Neural cell (in vitro differentiated cells): ENCODE results near the gene SLC4A7. TPM values are rescaled to one million over a fixed set of nuclear protein-coding genes. Genes with fewer than 3 reads are reported as not detected.

ENCODE experiments used
- H2AFZ ChIP-seq: fragments of 200-600, 300-800 bp; sonication (generic), shearing (Covaris generic); 2 replicates; pipeline ENCODE4 v1.6.0; 2014; ENCODE audit warnings: low read depth, mild to moderate bottlenecking, antibody characterized with exemption, low read length, moderate library complexity
- H3F3A ChIP-seq: fragments of 200-600 bp; shearing (Covaris generic); 2 replicates; pipeline ENCODE4 v1.6.1; 2016; ENCODE audit warnings: mild to moderate bottlenecking, moderate library complexity, mixed read lengths, antibody characterized with exemption, low read length; ENCODE audit not compliant: insufficient read depth, poor library complexity, severe bottlenecking
- H3K27ac ChIP-seq: fragments of 200-600, 300-800 bp; sonication (generic), shearing (Covaris generic); 2 replicates; pipeline ENCODE4 v1.5.1; 2014; ENCODE audit warnings: mild to moderate bottlenecking, low read length, moderate library complexity
- H3K27me3 ChIP-seq: fragments of 300-800, 200-600 bp; sonication (generic), shearing (Covaris generic); 2 replicates; pipeline ENCODE4 v1.6.0; 2014; ENCODE audit warnings: mild to moderate bottlenecking, low read depth, low read length, moderate library complexity; ENCODE audit not compliant: insufficient read depth
- H3K36me3 ChIP-seq: fragments of 300-800, 200-600 bp; sonication (generic), shearing (Covaris generic); 2 replicates; pipeline ENCODE4 v1.5.1; 2014; ENCODE audit warnings: mild to moderate bottlenecking, antibody characterized with exemption, low read length, moderate library complexity; ENCODE audit not compliant: insufficient read depth
- H3K4me2 ChIP-seq: fragments of 300-800, 200-600 bp; sonication (generic), shearing (Covaris generic); 2 replicates; pipeline ENCODE4 v1.6.0; 2014; ENCODE audit warnings: mild to moderate bottlenecking, low read length
- H3K4me3 ChIP-seq: fragments of 300-800, 200-600 bp; sonication (generic), shearing (Covaris generic); 2 replicates; pipeline ENCODE4 v1.5.1; 2014; ENCODE audit warnings: mild to moderate bottlenecking, low read length, moderate library complexity
- H3K79me2 ChIP-seq: fragments of 200-600 bp; shearing (Covaris generic); replicated peaks from 2 replicates; pipeline ENCODE4 v1.6.0; 2014; ENCODE audit warnings: mild to moderate bottlenecking, low read length, moderate library complexity; ENCODE audit not compliant: insufficient read depth
- H3K9ac ChIP-seq: fragments of 300-800, 200-600 bp; sonication (generic), shearing (Covaris generic); 2 replicates; pipeline ENCODE4 v1.6.1; 2016; ENCODE audit warnings: mild to moderate bottlenecking, low read length, mixed read lengths
- H3K9me2 ChIP-seq: fragments of 200-600 bp; shearing (Covaris generic); 2 replicates; pipeline ENCODE4 v1.6.1; 2016; ENCODE audit warnings: mild to moderate bottlenecking, low read length, mixed read lengths; ENCODE audit not compliant: insufficient read depth
- H3K9me3 ChIP-seq: fragments of 200-600, 300-800 bp; sonication (generic), shearing (Covaris generic); 2 replicates; pipeline ENCODE4 v1.6.1; 2016; ENCODE audit warnings: mild to moderate bottlenecking, mixed run types, low read length, moderate library complexity, mixed read lengths
- H4K20me1 ChIP-seq: fragments of 200-600 bp; shearing (Covaris generic); 2 replicates; pipeline ENCODE4 v1.6.1; 2016; ENCODE audit warnings: mild to moderate bottlenecking, mixed run types; ENCODE audit not compliant: insufficient read depth
- EZH2 ChIP-seq: fragments of 200-600, 300-800 bp; shearing (Covaris generic), sonication (generic); IDR thresholded peaks from 2 replicates; pipeline ENCODE4 v1.6.1; 2014; ENCODE audit warnings: antibody characterized with exemption, low read length, borderline replicate concordance, mild to moderate bottlenecking; ENCODE audit not compliant: insufficient read depth, poor library complexity, severe bottlenecking
- MXI1 ChIP-seq: fragments of 450-650 bp; conservative IDR thresholded peaks from 2 replicates; pipeline ENCODE4 v1.6.1; 2014; ENCODE audit warnings: antibody characterized with exemption, mild to moderate bottlenecking; ENCODE audit not compliant: poor library complexity, severe bottlenecking
- RAD21 ChIP-seq: fragments of 450-650 bp; conservative IDR thresholded peaks from 2 replicates; pipeline ENCODE4 v1.6.1; 2014; ENCODE audit warnings: antibody characterized with exemption, mild to moderate bottlenecking, moderate library complexity
- SMC3 ChIP-seq: fragments of 450-650 bp; conservative IDR thresholded peaks from 2 replicates; pipeline ENCODE4 v1.6.1; 2014; ENCODE audit warnings: antibody characterized with exemption, mild to moderate bottlenecking, moderate library complexity; ENCODE audit not compliant: poor library complexity
- polyA plus RNA-seq: library from polyadenylated mRNA; depleted of rRNA; stranded (reverse); fragments of >200 nt; gene quantifications from 2 replicates; pipeline ENCODE4 v1.2.3, GENCODE V29; 2014
- TF ChIP-seq, protein P1 (sequence below): fragments of 450-650 bp; IDR thresholded peaks from 2 replicates; pipeline ENCODE4 v1.5.1; 2014; ENCODE audit warnings: antibody characterized with exemption, mild to moderate bottlenecking, moderate library complexity; ENCODE audit not compliant: poor library complexity, severe bottlenecking

SLC4A7 gene
- polyA plus RNA-seq, 1 donor from 2014 or later: 96.9 TPM

DNA sequence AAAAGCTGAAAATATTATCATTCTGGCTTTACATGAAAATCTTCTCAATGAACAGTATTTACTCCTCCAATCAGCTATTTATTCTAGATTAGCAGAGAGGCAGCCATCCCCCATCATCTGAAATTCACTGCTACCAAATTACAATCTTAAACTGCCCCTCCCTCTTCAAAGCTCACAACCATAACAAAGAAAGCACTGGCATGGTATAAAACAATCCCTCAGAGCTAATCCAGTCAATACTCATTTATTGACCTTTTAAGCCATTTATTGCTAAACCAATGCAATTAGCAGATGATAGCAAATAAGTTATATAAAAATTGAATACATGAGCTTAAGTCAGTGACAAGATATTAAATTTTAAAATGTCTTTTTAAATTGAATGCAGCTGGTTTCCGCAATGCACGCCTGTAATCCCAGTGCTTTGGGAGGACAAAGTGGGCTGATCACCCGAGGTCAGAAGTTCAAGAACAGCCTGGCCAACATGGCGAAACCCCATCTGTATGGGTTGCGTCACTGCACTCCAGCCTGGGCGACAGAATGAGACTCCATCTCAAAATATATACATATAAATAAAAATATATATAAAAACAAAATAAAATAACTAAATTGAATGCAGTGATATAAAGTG lies 12.1 kb downstream of the SLC4A7 start:
- Histone ChIP-seq H3K36me3 (no peaks in the 10 kb centered on the region), H3K9me2 (no peaks in the 10 kb centered on the region)

DNA sequence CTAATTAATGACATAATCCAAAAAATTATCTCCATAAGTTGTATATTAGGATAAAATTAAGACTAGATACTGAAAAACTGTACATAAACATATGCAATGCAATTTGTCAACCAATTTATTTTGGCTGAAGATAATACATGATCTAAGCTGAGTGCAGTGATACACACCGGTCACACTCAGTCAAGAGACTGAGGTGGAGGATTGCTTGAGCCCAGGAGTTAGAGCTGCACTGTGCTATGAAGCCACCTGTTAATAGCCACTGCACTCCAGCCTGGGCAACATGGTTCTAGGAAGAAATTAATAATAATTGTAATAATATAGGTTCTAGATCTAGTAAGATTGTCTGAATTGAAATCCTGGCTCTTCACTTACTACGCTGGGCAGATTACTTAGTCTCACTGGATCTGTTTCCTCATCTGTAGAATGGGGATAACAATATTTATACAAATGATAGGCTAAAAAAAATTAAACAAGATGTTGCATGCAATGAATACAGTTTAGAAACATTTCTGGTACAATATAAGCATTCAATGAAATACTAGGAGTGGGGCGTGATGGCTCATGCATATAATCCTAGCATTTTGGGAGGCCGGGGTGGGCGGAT lies 15.8 kb downstream of the SLC4A7 start:
- Histone ChIP-seq H3K36me3 (no peaks in the 10 kb centered on the region), H3K27me3 (no peaks in the 10 kb centered on the region), H2AFZ (no peak overlapping the region), H3K4me3 (no peak overlapping the region), H3K9me2 (no peaks in the 10 kb centered on the region), H3K9me3 (peaks cover 6% of the 10 kb centered on the region), H3K27ac (no peak overlapping the region), H3K79me2 (peaks cover 84% of the 10 kb centered on the region), H3K4me2 (no peak overlapping the region), H4K20me1 (no peaks in the 10 kb centered on the region), H3F3A (no peaks in the 10 kb centered on the region), H3K9ac (no peak overlapping the region)
- TF ChIP-seq MXI1: no peak
- no peak for TF ChIP-seq SMC3
- TF ChIP-seq RAD21: no peak

More for the DNA sequence above, 12.1 kb downstream of the SLC4A7 start:
- no peaks in the 10 kb centered on the region for H3K9me3 ChIP-seq
- no peaks in the 10 kb centered on the region for H3K27me3 ChIP-seq
- no peaks in the 10 kb centered on the region for H4K20me1 ChIP-seq
- H3K4me2 ChIP-seq: no peak overlapping the region
- H3K79me2 ChIP-seq: peaks cover 86% of the 10 kb centered on the region
- no peak overlapping the region for H3K4me3 ChIP-seq
- H3K27ac ChIP-seq: no peak overlapping the region
- H3F3A ChIP-seq: no peaks in the 10 kb centered on the region
- no peak overlapping the region for H3K9ac ChIP-seq
- TF ChIP-seq, protein P1, sequence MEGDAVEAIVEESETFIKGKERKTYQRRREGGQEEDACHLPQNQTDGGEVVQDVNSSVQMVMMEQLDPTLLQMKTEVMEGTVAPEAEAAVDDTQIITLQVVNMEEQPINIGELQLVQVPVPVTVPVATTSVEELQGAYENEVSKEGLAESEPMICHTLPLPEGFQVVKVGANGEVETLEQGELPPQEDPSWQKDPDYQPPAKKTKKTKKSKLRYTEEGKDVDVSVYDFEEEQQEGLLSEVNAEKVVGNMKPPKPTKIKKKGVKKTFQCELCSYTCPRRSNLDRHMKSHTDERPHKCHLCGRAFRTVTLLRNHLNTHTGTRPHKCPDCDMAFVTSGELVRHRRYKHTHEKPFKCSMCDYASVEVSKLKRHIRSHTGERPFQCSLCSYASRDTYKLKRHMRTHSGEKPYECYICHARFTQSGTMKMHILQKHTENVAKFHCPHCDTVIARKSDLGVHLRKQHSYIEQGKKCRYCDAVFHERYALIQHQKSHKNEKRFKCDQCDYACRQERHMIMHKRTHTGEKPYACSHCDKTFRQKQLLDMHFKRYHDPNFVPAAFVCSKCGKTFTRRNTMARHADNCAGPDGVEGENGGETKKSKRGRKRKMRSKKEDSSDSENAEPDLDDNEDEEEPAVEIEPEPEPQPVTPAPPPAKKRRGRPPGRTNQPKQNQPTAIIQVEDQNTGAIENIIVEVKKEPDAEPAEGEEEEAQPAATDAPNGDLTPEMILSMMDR: no peak
- TF ChIP-seq SMC3 (no peak), MXI1 (no peak)
- H2AFZ ChIP-seq: no peak overlapping the region

DNA sequence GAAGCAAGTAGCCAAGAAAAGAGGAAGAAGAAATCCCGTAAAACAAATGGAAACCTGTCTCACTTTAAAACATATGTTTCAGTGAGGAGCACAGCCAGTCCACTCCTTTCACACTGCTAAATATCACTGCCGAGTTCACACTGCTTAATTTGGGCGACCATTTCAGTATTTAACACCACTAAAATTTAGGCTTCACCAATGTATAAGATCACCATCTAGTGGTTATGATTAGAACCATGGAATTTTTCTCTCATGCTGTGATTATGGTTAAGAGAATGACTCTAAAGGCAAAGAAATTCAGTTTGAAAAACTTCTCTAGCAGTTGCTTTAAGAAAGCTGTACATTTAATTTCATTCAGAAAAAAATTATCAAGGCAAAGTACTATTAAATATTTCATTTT lies 16.6 kb downstream of the SLC4A7 start:
- Histone ChIP-seq H3K9me3 (peaks cover 6% of the 10 kb centered on the region), H3K27me3 (no peaks in the 10 kb centered on the region), H3K4me2 (no peak overlapping the region), H2AFZ (no peak overlapping the region), H3K27ac (no peak overlapping the region), H3K4me3 (no peak overlapping the region), H3K79me2 (peaks cover 81% of the 10 kb centered on the region), H4K20me1 (no peaks in the 10 kb centered on the region), H3F3A (no peaks in the 10 kb centered on the region), H3K9ac (no peak overlapping the region), H3K36me3 (no peaks in the 10 kb centered on the region), H3K9me2 (no peaks in the 10 kb centered on the region)
- TF ChIP-seq, protein P1: peak; percentile 43
- TF ChIP-seq EZH2 (no peak), SMC3 (peak; percentile 14), RAD21 (peak; percentile 13)
